ENCODE results near the gene CYTH4. TPM values are rescaled to one million over a fixed set of nuclear protein-coding genes. Genes with fewer than 3 reads are reported as not detected.

Gene CYTH4
- total and polyA plus RNA-seq, 10 of the 15 experiments (the other 5 are each of a cell fraction or from before 2014, with no cell fraction given): 1.5 to 27.3 (median 16.9) TPM

DNA sequence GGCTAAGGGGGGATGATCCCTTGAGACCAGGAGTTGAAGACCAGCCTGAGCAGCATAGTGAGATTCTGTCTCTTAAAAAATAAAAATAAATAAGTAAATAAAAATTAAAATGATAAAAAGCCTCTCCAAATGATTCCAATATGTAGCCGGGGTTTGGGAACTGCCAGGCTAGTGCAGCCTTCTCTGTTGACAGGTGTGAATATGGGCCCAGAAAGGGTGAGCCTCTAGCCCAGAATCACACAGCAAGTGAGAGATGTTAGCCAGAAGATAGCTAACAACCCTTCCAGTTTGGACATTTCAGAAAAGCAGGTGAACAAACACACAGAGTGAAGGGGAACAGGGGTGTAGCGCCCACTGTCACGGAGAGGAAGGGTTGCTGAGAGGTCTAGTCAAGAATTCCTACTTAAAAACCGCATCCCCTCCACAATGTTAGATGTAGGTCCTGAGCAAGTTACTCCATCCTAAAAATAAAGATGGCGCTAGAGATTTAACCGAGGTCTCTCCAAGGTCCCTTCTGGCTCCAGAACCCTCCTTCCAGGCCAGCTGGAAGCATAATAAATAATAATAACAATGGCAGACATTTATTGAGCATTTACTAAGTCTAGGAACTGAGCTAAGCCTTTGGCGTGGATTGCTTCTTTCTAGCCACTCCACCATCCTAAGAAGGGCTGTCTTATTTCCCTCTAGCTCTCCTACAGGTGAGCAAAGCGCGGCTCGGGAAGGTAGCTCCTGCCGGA, 51.6 kb downstream of the CYTH4 start:
- no peak overlapping the region for H3K27ac ChIP-seq (ENCODE audit: control insufficient read depth, insufficient read depth)
- POLR2A ChIA-PET: interaction anchor here (1.2 kb wide), 1 partner anchor 9 kb away, joined by 4 read pairs; no protein-coding TSS in a partner anchor
- no peak for ATAC-seq
- DNase-seq (ENCODE audit: low read depth, low spot score): no peak
- intact Hi-C loops (cut with micrococcal nuclease; ENCODE audit: unreplicated experiment): no loop called here
- SMC1A ChIA-PET (ENCODE audit: uncharacterized antibody, unreplicated experiment): interaction anchor here (0.7 to 2.1 kb wide), 6 partner anchors 9 to 233 kb away, joined by 3 to 6 read pairs (median 4); no protein-coding TSS in a partner anchor
- H2AFZ ChIP-seq (ENCODE audit: control insufficient read depth, low read depth, low read length): no peak overlapping the region
- CTCF ChIA-PET: interaction anchor here (0.9 to 4.5 kb wide), 7 partner anchors 17 to 233 kb away, joined by 3 to 23 read pairs (median 5); no protein-coding TSS in a partner anchor
- H3K27me3 ChIP-seq (replicated peaks in 1 of 2; ENCODE audit: control insufficient read depth in 2 of 2, insufficient read depth in 2 of 2, low read length in 1 of 2): peaks cover 6 to 10% of the 10 kb centered on the region in 2 experiments
- no peak overlapping the region for H3K9ac ChIP-seq (ENCODE audit: control insufficient read depth, insufficient read depth, low read length)
- H3K4me1 ChIP-seq (ENCODE audit: control insufficient read depth, insufficient read depth, low read length): peaks cover 12% of the 10 kb centered on the region
- no peak for FAIRE-seq
- no peaks in the 10 kb centered on the region for H3K36me3 ChIP-seq (ENCODE audit: control insufficient read depth in 2 of 2, insufficient read depth in 2 of 2, low read length in 1 of 2)
- WGBS (ENCODE audit: insufficient coverage, insufficient replicate concordance, low lambda C conversion rate, missing lambda C conversion rate): 54% methylated on average over 11 of the region's 11 CpGs
- H3K4me2 ChIP-seq (ENCODE audit: control insufficient read depth, insufficient read depth): no peak overlapping the region
- H3K4me3 ChIP-seq: no peak overlapping the region
- TF ChIP-seq BHLHE40 (IDR thresholded peaks at IDR 0.05; ENCODE audit: borderline replicate concordance in 1 of 2, low read depth in 2 of 2, low read length in 1 of 2) (no peak), SMAD5 (IDR thresholded peaks at IDR 0.05; ENCODE audit: low read depth) (no peak), GATAD2B (conservative IDR thresholded peaks at IDR 0.05; ENCODE audit: low read depth) (no peak), EZH2 (IDR thresholded peaks at IDR 0.05; ENCODE audit: borderline replicate concordance, control insufficient read depth, low read depth, low read length) (0 out of 2 replicates have a peak, but pooled peaks have one; percentile 68)
- no peaks in the 10 kb centered on the region for H3K79me2 ChIP-seq (ENCODE audit: control insufficient read depth, insufficient read depth, low read length)
- H4K20me1 ChIP-seq (ENCODE audit: control insufficient read depth, insufficient read depth): no peaks in the 10 kb centered on the region; the same call in 1 of the 2 replicates
- BruUV-seq (replicated peaks): no TSS peak
- in situ Hi-C loops (cut with MboI): no loop called here
- RAD21 ChIA-PET (ENCODE audit: unreplicated experiment): interaction anchor here (0.9 to 2.1 kb wide), 5 partner anchors 16 to 258 kb away, joined by 3 to 6 read pairs (median 5); no protein-coding TSS in a partner anchor
- H3K9me3 ChIP-seq (replicated peaks; ENCODE audit: control insufficient read depth, insufficient read depth, low read length): no peaks in the 10 kb centered on the region

GRCh38 chr22:37334461-37334858, 52.2 kb downstream of the CYTH4 start:
- ATAC-seq (no peak), DNase-seq (ENCODE audit: low read depth, low spot score) (no peak), FAIRE-seq (no peak)
- POLR2A ChIA-PET: no interaction called here
- CTCF ChIA-PET: interaction anchor here (0.9 to 4.5 kb wide), 6 partner anchors 17 to 233 kb away, joined by 3 to 23 read pairs (median 4); no protein-coding TSS in a partner anchor
- Histone ChIP-seq H4K20me1 (ENCODE audit: control insufficient read depth, insufficient read depth) (no peaks in the 10 kb centered on the region; the same call in 1 of the 2 replicates), H3K4me1 (ENCODE audit: control insufficient read depth, insufficient read depth, low read length) (peaks cover 12% of the 10 kb centered on the region), H3K36me3 (ENCODE audit: control insufficient read depth in 2 of 2, insufficient read depth in 2 of 2, low read length in 1 of 2) (no peaks in the 10 kb centered on the region), H3K4me2 (ENCODE audit: control insufficient read depth, insufficient read depth) (no peak overlapping the region), H3K9ac (ENCODE audit: control insufficient read depth, insufficient read depth, low read length) (no peak overlapping the region), H3K27ac (ENCODE audit: control insufficient read depth, insufficient read depth) (no peak overlapping the region), H3K79me2 (ENCODE audit: control insufficient read depth, insufficient read depth, low read length) (no peaks in the 10 kb centered on the region), H3K27me3 (replicated peaks in 1 of 2; ENCODE audit: control insufficient read depth in 2 of 2, insufficient read depth in 2 of 2, low read length in 1 of 2) (peaks cover 6 to 10% of the 10 kb centered on the region in 2 experiments), H2AFZ (ENCODE audit: control insufficient read depth, low read depth, low read length) (no peak overlapping the region), H3K9me3 (replicated peaks; ENCODE audit: control insufficient read depth, insufficient read depth, low read length) (no peaks in the 10 kb centered on the region), H3K4me3 (no peak overlapping the region)
- in situ Hi-C loops (cut with MboI): no loop called here
- RAD21 ChIA-PET (ENCODE audit: unreplicated experiment): interaction anchor here (0.9 to 2.1 kb wide), 4 partner anchors 16 to 258 kb away, joined by 3 to 6 read pairs (median 5); no protein-coding TSS in a partner anchor
- intact Hi-C loops (cut with micrococcal nuclease; ENCODE audit: unreplicated experiment): no loop called here
- no TSS peak for BruUV-seq (replicated peaks)
- WGBS (ENCODE audit: insufficient coverage, insufficient replicate concordance, low lambda C conversion rate, missing lambda C conversion rate): 13% methylated on average over 42 of the region's 42 CpGs
- SMC1A ChIA-PET (ENCODE audit: uncharacterized antibody, unreplicated experiment): interaction anchor here (0.7 to 2.1 kb wide), 5 partner anchors 8 to 232 kb away, joined by 4 to 6 read pairs (median 4); no protein-coding TSS in a partner anchor
- TF ChIP-seq WRNIP1 (IDR thresholded peaks at IDR 0.05; ENCODE audit: borderline replicate concordance, low read depth, low read length) (no peak), SUZ12 (IDR thresholded peaks at IDR 0.05; ENCODE audit: unreplicated experiment) (peak; percentile 67)

Measured in GM12878 (cell line).